A673 (cell line): ENCODE results near the gene SCN10A.

Experiments used
- EZH2 ChIP-seq: fragments of 200-600 bp; sonication (generic); IDR thresholded peaks from 2 replicates; pipeline ENCODE4 v1.6.1; 2017; ENCODE audit warnings: borderline replicate concordance, low read depth, mild to moderate bottlenecking, mixed read lengths, antibody characterized with exemption, low read length; ENCODE audit not compliant: poor library complexity, severe bottlenecking
- TF ChIP-seq, protein P1 (sequence below): fragments of 300-800, 200-600 bp; sonication (generic); conservative IDR thresholded peaks from 2 replicates; pipeline ENCODE4 v1.5.1; 2017; ENCODE audit warnings: low read depth, mild to moderate bottlenecking, antibody characterized with exemption, low read length, moderate library complexity, mixed read lengths

DNA sequence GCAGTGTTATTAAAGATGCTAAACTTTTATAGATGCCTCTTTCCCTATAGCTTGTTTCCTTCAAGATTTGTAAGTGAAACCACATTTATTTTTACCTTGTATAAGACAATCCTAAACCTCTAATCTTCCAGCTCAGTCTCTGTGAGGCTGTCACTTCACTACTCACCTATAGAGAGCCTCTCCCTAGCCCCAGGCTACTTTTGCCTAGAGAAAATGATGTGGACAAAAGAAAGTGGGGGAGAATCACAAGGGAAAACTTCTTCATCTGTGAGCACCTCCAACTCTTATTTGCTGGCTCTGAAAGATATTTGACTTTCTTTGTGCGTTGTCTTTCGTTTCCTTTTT is 91.7 kb downstream of the SCN10A start:
- TF ChIP-seq, protein P1, sequence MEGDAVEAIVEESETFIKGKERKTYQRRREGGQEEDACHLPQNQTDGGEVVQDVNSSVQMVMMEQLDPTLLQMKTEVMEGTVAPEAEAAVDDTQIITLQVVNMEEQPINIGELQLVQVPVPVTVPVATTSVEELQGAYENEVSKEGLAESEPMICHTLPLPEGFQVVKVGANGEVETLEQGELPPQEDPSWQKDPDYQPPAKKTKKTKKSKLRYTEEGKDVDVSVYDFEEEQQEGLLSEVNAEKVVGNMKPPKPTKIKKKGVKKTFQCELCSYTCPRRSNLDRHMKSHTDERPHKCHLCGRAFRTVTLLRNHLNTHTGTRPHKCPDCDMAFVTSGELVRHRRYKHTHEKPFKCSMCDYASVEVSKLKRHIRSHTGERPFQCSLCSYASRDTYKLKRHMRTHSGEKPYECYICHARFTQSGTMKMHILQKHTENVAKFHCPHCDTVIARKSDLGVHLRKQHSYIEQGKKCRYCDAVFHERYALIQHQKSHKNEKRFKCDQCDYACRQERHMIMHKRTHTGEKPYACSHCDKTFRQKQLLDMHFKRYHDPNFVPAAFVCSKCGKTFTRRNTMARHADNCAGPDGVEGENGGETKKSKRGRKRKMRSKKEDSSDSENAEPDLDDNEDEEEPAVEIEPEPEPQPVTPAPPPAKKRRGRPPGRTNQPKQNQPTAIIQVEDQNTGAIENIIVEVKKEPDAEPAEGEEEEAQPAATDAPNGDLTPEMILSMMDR = no peak
- TF ChIP-seq EZH2 = no peak
